PC-3 (cell line): ENCODE data around the gene FGF11.

Experiments used
- EZH2phosphoT487 ChIP-seq: fragments of 300-600 bp; sonication (generic); IDR thresholded peaks from 2 replicates; pipeline ENCODE4 v1.6.1; 2018; ENCODE audit warnings: mild to moderate bottlenecking, antibody characterized with exemption, low read length, borderline replicate concordance
- TF ChIP-seq, protein P1 (sequence below): fragments of 300-600 bp; sonication (generic); conservative IDR thresholded peaks from 2 replicates; pipeline ENCODE4 v1.5.1; 2017; ENCODE audit warnings: antibody characterized with exemption, low read depth, mild to moderate bottlenecking, low read length

DNA sequence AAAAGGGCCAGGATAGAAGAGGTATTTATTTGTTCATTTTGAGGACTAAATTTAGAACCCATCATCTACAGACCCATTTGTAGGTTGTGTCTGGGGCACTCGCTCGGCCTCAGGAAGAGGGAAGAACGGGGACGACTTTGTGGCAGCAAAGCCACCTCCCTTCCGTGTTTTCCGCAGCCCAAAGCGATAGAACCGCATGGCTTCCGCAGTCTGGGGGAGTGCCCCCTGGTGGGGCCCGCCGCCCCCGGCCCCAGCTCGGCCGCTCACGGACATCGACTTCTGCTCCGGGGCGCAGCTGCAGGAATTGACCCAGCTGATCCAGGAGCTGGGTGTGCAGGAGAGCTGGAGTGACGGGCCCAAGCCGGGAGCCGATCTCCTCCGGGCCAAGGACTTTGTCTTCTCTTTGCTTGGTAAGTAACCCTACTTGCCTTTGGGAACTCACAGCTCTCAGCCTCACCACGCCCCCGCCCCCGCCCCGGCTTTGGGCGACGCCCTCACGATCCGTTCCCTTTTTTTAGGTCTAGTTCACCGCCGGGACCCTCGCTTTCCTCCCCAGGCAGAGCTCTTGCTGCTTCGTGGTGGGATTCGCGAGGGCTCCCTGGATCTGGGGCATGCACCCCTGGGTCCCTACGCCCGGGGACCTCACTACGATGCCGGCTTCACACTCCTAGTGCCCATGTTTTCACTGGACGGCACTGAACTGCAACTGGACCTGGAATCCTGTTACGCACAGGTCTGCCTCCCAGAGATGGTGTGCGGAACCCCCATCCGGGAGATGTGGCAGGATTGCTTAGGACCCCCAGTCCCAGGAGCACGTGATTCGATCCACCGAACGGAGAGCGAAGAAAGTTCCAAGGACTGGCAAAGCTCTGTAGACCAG is 3.4 kb upstream of the FGF11 start:
- TF ChIP-seq, protein P1, sequence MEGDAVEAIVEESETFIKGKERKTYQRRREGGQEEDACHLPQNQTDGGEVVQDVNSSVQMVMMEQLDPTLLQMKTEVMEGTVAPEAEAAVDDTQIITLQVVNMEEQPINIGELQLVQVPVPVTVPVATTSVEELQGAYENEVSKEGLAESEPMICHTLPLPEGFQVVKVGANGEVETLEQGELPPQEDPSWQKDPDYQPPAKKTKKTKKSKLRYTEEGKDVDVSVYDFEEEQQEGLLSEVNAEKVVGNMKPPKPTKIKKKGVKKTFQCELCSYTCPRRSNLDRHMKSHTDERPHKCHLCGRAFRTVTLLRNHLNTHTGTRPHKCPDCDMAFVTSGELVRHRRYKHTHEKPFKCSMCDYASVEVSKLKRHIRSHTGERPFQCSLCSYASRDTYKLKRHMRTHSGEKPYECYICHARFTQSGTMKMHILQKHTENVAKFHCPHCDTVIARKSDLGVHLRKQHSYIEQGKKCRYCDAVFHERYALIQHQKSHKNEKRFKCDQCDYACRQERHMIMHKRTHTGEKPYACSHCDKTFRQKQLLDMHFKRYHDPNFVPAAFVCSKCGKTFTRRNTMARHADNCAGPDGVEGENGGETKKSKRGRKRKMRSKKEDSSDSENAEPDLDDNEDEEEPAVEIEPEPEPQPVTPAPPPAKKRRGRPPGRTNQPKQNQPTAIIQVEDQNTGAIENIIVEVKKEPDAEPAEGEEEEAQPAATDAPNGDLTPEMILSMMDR: peak; percentile 32; the same call in 1 of the 2 replicates
- TF ChIP-seq EZH2phosphoT487: no peak
